GM19023 (cell line): ENCODE measurements around the gene NF2.

ENCODE experiments used
- ATAC-seq: cut with Tn5 transposase; IDR thresholded peaks from one replicate; pipeline ENCODE4 v1.9.1; 2021; ENCODE audit warnings: mild to moderate bottlenecking, moderate library complexity; ENCODE audit not compliant: unreplicated experiment

Gene NF2

DNA sequence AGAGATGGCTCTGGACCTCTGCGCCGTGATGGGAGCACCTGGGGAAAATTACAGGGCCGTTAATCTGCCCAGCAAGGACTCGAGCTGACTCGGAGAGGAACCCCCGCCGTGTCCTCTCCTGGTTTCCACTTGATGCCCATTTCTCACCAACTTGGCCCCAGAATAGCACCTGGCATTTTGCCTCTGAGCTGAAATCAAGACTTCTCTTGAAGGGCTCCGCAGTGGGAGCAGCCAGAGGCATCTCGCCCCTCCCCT is 97.4 kb downstream of the NF2 start:
- no peak for ATAC-seq

GRCh38 chr22:29701155-29701999 is 97.9 kb downstream of the NF2 start:
- ATAC-seq, result no peak

DNA sequence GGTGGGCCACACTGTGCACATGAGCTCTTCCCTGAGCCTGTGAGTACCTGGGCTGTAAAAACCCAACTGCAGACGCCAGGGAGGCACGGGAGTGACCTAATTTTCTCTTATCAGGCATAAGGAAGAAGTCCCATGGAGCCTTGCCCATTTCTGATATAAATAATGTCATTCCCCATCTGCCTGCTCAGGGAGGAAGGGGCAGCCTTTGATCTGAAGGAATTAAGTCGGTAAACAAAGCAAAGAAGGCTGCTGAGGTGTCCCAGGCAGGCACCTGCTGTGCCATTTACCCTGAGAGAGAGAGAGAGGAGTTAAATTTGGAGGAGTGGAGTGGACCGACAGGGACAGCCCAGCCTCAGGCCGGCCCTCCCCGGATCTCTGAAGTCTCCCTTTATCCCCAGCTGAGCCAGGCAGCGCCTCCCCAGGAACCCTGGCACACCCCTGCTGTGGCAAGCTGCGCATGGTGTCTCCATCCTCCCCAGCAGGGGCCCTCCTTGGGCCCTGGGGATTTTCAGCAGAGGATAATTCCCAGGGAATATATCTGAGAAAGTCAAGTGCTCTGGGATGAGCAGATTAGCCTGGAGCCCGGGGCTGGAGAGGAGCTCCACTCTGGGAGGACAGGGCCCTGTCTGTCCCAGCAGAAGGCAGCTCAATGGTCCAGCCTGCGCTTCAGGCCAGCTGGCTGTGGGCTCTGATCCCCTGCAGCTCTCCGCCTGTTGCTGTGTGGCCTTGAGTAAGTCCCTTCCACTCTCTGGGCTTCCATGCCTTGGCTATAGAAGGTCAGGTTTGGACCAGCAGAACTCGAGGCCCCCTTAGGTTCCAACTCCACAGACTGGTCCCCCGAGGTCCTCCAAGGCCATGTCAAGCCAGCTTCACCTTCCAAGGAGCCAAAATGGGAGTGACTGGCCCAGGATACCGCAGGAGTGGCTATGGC is 98.8 kb downstream of the NF2 start:
- no peak for ATAC-seq

DNA sequence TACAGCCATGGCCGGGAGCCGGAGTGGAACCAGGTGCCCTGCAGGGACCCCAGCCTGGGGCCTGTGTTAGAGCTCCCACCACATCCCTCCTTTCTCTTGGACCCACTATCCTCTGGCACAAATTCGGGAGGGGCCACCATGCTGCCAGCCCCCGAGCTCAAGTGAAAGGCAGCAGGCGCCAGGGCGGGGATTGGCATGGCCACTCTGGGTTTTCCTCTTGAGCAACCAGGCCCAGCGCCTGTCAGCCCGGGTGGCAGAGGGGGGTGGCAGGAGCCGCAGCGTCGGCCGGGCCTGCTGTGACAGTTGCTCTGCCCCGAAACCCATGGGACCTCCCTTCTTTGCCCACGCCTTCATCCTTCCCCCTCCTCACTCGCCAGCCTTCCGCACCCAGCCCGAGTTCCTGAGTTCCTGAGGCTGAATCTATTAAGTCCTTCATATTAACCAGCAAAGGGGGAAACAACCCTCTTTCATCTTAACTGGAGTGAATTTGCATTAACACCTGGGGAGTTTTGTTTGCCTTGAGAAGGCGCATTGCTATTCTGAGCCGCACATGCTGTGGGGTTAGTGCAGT is 99.6 kb downstream of the NF2 start:
- no peak for ATAC-seq

DNA sequence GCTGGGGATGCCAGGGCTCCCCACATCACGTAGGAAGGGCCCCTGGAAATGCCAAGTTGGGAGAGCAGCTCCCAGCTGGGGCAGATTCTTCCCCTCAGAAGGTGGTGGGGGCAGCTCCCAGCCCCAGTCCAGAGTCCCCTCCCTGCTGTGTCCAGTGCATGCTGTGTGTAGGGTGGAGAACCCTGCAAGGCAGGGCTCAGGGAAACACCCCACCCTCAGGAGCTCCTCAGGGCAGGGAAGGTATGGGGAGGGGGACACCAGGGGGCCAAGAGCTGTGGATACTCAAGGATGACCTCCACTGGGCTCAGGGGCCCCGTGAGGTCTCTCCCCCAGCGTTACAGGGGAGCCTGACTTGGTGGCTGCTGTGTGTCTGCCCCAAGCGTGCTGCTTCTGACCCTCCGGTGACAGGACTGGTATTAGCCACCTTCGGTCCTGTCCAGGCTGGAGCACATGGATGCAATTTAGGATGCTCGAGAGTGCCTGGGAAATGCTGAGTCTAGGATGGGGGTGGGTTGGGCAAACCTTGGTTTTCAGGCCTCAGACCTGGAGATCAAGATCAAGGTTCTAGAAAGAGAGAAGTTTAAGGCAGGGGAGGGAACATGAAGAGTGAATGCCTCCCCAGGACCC is 100.2 kb downstream of the NF2 start:
- no peak for ATAC-seq

DNA sequence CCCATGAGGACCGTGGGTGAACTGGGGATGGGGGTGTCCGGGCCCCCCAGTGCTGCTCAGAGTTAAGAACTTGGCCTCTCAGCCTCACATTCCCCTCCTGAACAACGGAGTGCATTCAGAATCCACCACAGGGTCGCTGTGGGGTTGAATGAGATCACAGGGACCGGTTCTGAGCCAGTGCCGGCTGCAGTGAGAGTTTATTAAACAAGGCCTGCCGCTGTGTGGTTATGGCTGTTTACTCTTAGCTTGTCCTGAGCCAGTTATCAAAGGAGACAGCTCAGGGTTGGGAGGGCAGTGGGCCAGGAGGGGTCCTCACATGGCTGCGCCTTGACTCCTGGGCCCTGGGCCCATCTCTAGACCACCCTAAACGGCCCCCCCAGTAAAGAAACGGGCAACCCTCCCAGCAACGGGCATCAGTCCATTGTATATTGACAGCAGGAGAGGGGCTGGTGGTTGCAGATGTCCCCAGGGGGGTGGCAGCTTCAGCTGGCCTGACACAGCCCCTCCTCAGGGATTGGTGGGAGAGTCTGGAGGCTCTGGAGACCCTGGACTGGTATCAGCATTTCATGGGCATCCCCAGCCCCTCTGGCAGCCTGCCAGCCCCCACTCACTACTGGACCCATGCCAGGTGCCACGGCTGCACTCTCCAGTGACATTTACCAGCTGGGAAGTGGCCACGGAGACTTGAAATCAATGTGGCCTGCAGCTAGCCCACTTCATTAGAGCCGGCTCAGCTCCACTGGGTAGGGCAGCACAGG is 101.3 kb downstream of the NF2 start:
- no peak for ATAC-seq

DNA sequence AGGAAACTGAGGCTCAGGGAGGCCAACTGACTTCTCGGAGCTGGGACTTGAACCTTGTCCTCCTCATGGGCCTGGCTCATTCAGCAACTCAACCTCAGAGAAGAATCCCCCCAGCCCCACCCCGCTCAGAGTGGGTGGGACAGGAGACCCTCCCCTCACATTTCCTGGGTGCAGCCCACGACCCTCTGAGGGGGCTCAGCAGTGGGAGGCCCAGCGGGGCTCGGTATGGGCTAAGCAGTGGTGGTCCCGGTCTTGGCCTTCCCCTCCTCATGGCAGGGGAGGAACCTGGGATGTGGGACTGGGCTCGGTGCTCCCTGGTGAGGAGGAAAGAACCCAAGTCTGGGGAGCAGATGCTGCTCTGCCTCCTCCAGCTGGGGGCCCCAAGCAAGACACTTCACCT is 102.2 kb downstream of the NF2 start:
- no peak for ATAC-seq

- ATAC-seq, result no peak
Observed at GRCh38 chr22:29706486-29706885, 103.1 kb downstream of the NF2 start.

GRCh38 chr22:29707010-29707409 is 103.6 kb downstream of the NF2 start:
- no peak for ATAC-seq

- ATAC-seq, result no peak
Observed at GRCh38 chr22:29707471-29707870, 104.0 kb downstream of the NF2 start.

GRCh38 chr22:29710193-29710592 is 106.8 kb downstream of the NF2 start:
- no peak for ATAC-seq

DNA sequence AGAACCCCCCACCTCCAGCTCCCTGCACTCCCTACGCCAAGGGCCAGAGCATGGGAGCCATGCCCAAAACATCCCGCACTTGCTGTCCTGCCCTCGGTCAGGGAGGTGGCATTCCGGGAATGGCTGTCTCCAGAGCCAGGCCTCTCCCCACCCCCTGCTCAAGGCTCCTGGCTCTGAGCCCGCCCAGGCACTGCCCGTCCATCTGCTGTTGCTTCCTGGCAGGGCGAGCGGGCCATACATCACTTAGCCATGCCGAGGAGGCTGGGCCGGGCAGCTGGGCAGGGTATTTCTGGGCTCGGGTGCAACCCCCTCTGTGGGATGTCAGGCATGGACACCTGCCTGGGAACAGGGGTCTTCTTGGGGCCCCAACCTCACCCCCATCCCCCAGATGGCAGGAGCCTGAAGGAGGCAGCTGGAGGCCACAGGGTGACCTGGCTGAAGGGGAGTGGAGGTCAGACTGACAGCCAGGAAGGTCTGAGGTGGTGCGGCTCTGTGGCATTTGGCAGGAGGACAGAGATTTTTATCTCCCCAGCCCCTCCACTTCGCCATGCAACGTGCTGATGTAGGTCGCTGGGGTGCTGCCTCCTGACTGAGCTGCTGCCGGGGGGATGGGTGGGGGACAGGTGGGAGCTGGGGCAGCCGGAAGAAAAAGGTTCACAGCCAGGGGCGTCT is 107.6 kb downstream of the NF2 start:
- ATAC-seq, result no peak

- no peak for ATAC-seq
Observed at GRCh38 chr22:29712119-29712518, 108.7 kb downstream of the NF2 start.

DNA sequence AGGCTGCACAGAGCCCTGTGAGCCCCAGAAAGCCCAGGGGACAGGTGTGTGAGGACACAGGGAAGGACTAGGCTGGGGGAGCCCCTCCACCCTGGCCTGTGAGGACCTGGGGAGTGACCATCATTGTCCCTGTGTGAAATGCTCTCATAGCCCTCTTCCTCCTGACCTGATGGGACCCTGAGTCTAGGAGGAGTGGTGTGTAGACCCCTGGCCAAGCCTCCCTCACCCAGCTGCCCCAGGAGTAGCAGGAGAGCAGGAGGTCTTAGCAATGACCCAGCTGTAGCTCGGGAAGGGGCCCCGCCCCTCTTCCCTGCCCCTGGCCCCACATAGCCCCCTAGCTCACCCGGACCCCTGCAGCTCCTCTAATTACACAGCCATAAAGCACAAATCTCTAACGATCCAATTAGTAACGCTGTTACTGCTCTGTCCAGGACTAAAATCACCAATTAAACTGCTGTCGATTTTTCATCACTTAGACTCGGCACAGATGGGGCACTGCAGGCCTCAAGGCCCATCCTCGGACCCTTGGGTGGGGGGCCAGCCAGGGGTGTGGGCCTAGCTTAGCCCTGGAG is 109.8 kb downstream of the NF2 start:
- ATAC-seq, result no peak

DNA sequence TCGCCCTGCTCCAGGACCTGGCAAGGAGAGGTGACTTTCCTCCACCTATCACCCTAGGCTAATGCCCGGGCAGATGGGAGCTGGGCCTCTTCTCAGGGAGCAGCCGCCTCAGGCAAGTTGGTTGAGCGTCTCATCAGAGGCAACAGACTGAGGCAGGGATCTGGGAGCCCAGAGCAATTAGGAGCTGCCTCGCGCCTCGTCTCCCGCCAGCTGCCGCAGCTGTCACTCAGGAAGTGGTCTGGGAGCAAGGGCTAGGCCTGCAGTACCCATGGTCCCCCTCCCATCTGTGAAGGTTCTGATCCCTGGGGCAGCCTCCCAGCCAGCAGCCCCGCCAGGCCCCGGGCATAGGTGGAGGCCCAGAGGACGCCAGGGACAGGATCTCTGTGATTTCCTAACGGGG is 111.8 kb downstream of the NF2 start:
- ATAC-seq, result no peak

DNA sequence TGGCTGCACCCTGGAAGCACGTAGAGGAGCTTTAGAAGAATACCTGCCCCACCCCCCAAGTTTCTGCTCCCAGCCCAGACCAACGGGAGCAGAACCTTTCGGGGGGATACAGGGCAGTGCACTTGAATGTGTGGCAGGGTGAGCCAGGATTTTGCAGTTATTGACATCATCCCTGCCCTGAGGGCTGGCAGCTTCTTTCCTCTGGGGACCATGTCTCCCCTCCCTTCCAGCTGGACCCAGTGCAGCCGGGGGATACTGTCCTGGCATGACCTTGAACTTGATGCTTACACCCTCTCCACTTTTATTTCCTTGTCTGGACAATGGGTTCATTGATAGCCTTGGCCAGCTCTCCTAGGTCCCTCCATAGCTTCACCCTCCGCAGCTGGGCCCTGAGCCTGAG is 112.3 kb downstream of the NF2 start:
- no peak for ATAC-seq

GRCh38 chr22:29716814-29717545 is 113.5 kb downstream of the NF2 start:
- ATAC-seq, result no peak

DNA sequence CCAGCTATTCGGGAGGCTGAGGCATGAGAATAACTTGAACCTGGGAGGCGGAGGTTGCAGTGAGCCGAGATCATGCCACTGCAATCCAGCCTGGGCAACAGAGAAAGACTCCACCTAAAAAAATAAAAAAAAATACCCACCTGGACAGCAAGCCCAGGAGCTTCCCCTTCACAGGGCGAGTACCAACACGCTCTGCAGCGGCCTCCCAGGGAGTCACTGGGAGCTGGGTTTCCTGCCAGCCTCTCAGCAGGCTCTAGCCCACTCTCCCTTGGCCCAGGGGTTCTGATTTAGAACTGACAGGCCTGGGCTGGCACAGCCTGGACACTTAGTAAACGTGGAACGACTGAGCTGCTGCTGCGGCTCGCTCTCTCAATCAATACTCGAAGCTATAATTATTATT is 114.4 kb downstream of the NF2 start:
- ATAC-seq, result no peak
